ENCODE data around the gene CD99L2. TPM values are rescaled to one million over a fixed set of nuclear protein-coding genes. Genes with fewer than 3 reads are reported as not detected.

The CD99L2 gene
- total RNA-seq, 1 donor from 2014 or later = 30.8 TPM

DNA sequence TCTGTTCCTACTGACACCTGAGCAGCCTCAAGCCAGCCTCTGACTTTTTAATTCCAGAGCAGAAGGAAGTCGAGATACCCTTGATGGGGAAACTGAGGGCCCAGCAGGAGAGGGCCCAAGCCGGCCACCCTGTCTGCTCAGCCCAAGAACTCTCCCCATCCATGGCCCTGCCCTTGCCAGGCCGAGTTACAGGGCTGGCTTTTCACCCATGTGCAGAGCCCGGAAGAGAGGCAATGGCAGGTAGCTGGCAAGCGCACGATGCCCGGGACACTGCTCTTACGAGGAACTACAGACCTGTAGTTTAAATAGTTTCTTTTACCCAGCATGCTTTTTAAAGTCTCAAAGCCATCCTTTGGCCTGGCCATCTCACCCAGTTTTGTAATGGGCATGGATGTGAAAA is 125.4 kb downstream of the CD99L2 start:
- no peaks in the 10 kb centered on the region for H3K4me1 Mint-ChIP-seq
- peaks cover 10% of the 10 kb centered on the region for H3K36me3 Mint-ChIP-seq
- H3K27me3 Mint-ChIP-seq (ENCODE audit: low read depth) = no peaks in the 10 kb centered on the region
- no peak overlapping the region for H3K27ac Mint-ChIP-seq
- no peak for DNase-seq (ENCODE audit: low spot score in 2 of 2, unreplicated experiment in 2 of 2)
- H3K9me3 Mint-ChIP-seq = peaks cover 9% of the 10 kb centered on the region
- no peak overlapping the region for H3K4me3 Mint-ChIP-seq
- no peak for TF ChIP-seq CTCF (IDR thresholded peaks at IDR 0.05; ENCODE audit: unreplicated experiment)

DNA sequence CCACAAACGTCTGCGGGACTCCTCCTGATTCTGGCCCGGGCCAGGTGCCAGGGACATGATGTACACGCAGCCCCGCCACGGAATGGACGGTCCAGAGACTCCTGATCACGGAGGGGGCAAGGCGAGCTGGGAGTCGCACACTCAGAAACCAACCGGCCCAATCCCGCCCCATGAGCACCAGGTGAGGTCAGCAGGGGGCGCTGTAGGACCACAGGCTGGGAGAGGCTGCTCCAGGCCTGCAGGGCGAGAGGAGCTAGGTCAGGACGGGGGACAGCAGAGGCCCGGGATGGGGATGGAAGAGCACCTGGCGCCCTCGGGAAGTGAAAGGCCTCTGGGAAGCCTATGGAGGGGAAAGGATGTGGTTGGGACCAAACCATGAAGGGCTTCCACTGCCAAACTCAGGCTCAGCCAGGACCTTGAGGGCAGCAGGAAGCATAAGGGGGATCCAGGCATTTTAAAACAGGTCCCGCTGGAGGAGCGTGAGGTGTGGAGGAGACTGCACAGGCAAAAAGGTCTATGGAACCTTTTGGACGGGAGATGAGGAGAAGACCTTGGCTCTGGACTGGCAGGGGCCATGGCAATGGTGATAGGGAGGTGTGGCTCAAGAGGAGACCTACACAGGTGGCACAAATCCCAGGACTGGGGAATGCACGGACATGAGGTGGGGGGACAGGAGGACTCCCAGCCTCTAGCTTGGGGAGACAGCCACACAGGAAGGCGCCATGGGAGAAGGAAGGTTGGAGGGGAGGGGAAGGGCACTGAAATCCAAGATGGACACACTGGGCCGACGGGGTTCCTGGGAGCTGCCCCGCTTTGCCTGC is 126.1 kb downstream of the CD99L2 start:
- TF ChIP-seq CTCF (IDR thresholded peaks at IDR 0.05; ENCODE audit: unreplicated experiment) = peak; percentile 67
- H3K4me3 Mint-ChIP-seq = no peak overlapping the region
- peaks cover 10% of the 10 kb centered on the region for H3K36me3 Mint-ChIP-seq
- no peaks in the 10 kb centered on the region for H3K27me3 Mint-ChIP-seq (ENCODE audit: low read depth)
- H3K4me1 Mint-ChIP-seq = no peaks in the 10 kb centered on the region
- H3K9me3 Mint-ChIP-seq = peaks cover 9% of the 10 kb centered on the region
- H3K27ac Mint-ChIP-seq = no peak overlapping the region
- DNase-seq (ENCODE audit: low spot score in 2 of 2, unreplicated experiment in 2 of 2) = peak; percentile 53 to 82

GRCh38 chrX:150771116-150771515 is 127.4 kb downstream of the CD99L2 start:
- no peak overlapping the region for H3K4me3 Mint-ChIP-seq
- TF ChIP-seq CTCF (IDR thresholded peaks at IDR 0.05; ENCODE audit: unreplicated experiment) = no peak
- peaks cover 5% of the 10 kb centered on the region for H3K9me3 Mint-ChIP-seq
- DNase-seq (ENCODE audit: low spot score in 2 of 2, unreplicated experiment in 2 of 2) = no peak
- H3K27ac Mint-ChIP-seq = no peak overlapping the region
- peaks cover 10% of the 10 kb centered on the region for H3K36me3 Mint-ChIP-seq
- H3K4me1 Mint-ChIP-seq = peaks cover 4% of the 10 kb centered on the region
- H3K27me3 Mint-ChIP-seq (ENCODE audit: low read depth) = no peaks in the 10 kb centered on the region

DNA sequence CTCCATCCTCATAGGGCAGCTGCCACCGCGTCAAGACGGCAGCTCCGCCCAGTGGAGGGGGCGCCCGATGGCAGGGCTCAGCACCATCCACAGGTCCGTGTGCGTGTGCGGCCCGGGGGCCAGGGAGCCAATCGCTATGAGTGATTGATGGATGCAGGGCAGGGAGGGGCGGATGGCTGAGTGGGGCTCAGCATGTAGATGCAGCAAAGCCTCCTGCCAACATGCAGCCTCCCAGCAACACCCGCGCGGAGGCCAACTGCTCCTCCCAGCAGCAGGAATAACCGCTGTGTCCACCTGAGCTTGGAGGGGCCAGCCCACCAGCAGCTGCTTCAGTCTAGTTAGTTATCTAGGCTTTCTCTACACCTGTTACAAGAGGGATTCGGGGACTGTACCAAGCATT is 127.8 kb downstream of the CD99L2 start:
- Mint-ChIP-seq H3K4me3 (no peak overlapping the region), H3K36me3 (peaks cover 10% of the 10 kb centered on the region), H3K27ac (no peak overlapping the region), H3K9me3 (peaks cover 5% of the 10 kb centered on the region), H3K4me1 (peaks cover 4% of the 10 kb centered on the region), H3K27me3 (ENCODE audit: low read depth) (no peaks in the 10 kb centered on the region)
- DNase-seq (ENCODE audit: low spot score in 2 of 2, unreplicated experiment in 2 of 2) = no peak
- no peak for TF ChIP-seq CTCF (IDR thresholded peaks at IDR 0.05; ENCODE audit: unreplicated experiment)

DNA sequence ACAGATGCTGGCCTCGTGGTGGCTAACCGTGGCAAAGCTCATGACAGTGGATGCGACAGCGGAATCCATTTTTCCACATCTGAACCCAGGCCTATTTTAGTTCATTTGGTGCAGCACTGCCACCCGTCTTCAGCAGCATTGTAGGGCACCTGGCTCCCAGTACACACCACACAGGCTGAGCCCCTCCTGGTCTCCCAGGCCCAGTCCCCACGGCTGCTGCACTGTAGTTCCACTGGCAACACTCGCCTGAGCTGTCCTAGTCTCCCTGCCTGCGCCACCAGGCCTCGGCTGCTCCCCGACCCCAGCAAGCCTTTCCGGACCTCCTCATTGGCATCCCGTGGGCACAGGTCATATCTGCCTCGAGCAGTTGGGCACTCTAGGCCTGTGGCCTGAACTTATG is 129.1 kb downstream of the CD99L2 start:
- Mint-ChIP-seq H3K4me3 (no peak overlapping the region), H3K9me3 (peaks cover 3% of the 10 kb centered on the region), H3K36me3 (peaks cover under 1% of the 10 kb centered on the region), H3K4me1 (peaks cover 4% of the 10 kb centered on the region), H3K27ac (no peak overlapping the region), H3K27me3 (ENCODE audit: low read depth) (no peaks in the 10 kb centered on the region)
- no peak for DNase-seq (ENCODE audit: low spot score in 2 of 2, unreplicated experiment in 2 of 2)
- no peak for TF ChIP-seq CTCF (IDR thresholded peaks at IDR 0.05; ENCODE audit: unreplicated experiment)
